ENCODE data around the gene MAP3K7. TPM values are rescaled to one million over a fixed set of nuclear protein-coding genes. Genes with fewer than 3 reads are reported as not detected.

Gene MAP3K7
- total and polyA plus RNA-seq, 2 of the 8 experiments (the other 6 are each of a cell fraction or from before 2014, with no cell fraction given): 27.3 to 34.8 TPM

DNA sequence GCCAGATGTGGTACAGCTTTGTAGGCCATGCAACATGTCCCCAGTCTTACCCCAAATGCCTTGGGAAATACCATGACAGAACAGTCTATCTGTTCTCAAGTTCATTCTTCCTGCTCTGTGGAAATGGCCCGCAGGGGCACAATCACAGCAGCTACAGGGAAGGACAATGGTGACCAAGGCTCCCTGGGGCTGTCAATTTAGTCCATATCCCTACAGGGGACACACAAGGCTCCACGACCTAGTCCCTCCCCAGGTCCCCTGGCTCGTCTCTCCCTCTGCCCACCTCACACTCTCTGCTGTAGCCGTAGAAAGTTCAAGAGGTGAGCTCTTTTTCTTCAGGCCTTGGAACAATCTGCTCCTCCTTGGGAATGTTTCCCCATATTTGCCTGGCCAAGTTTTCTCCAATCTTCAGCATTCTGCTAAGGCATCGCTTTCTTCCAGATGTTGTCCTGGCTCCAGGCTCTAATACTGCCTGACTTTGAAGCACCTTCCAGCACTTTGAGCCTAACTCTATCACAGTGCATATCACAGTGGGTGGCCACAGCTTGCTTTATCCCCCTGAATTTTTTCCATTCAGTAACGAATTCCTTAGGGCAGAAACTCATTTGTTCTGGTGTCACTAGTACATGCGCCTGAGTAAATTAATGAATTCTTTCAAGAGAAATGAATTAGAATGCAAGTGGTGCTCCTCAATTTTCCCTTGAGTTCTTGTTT, 92.6 kb downstream of the MAP3K7 start:
- H3K9ac ChIP-seq (replicated peaks in 1 of 4; ENCODE audit: extremely low read depth in 1 of 4, low read depth in 3 of 4, low read length in 3 of 4): no peak overlapping the region
- peak overlapping the region; percentile 65 for H3K27ac ChIP-seq (ENCODE audit: low read depth, low read length)
- TF ChIP-seq BCL11A (IDR thresholded peaks at IDR 0.05; ENCODE audit: low read depth in 2 of 2, low read length in 2 of 2): peak in 1 of 2 experiments; percentile 74
- peak; percentile 84 for TF ChIP-seq TEAD4 (IDR thresholded peaks at IDR 0.05; ENCODE audit: low read depth, low read length)
- TF ChIP-seq ASH2L (IDR thresholded peaks at IDR 0.05; ENCODE audit: low read length): peak; percentile 47
- TF ChIP-seq SIN3A (conservative IDR thresholded peaks at IDR 0.05 in 1 of 2, IDR thresholded peaks at IDR 0.05 in 1 of 2; ENCODE audit: low read depth in 1 of 2, low read length in 2 of 2): no peak
- TF ChIP-seq CTCF (IDR thresholded peaks at IDR 0.05; ENCODE audit: control extremely low read depth in 1 of 3, insufficient read depth in 1 of 3, low read depth in 1 of 3, low read length in 3 of 3): no peak
- no peak for TF ChIP-seq RAD21 (IDR thresholded peaks at IDR 0.05 in 1 of 2, conservative IDR thresholded peaks at IDR 0.05 in 1 of 2; ENCODE audit: low read depth in 2 of 2, low read length in 2 of 2)
- TF ChIP-seq RBBP5 (IDR thresholded peaks at IDR 0.05; ENCODE audit: borderline replicate concordance, low read depth, low read length): peak; percentile 72; the same call in 1 of the 2 replicates
- TF ChIP-seq TAF7 (optimal IDR thresholded peaks at IDR 0.05; ENCODE audit: borderline replicate concordance, low read depth, low read length): no peak

More for the DNA sequence above, 92.6 kb downstream of the MAP3K7 start:
- peak in 1 of 2 experiments; percentile 63 for DNase-seq (ENCODE audit: low read depth in 1 of 2, low spot score in 2 of 2)
- Histone ChIP-seq H2AFZ (ENCODE audit: low read length) (no peak overlapping the region), H3K4ac (replicated peaks; ENCODE audit: insufficient read length, low read depth, low read length) (peak overlapping the region; percentile 15), H2AK5ac (ENCODE audit: low read depth, low read length) (peak overlapping the region; percentile 91), H2BK5ac (ENCODE audit: low read depth, low read length) (peak overlapping the region; percentile 96; the same call in 1 of the 2 replicates), H2BK15ac (ENCODE audit: low read length) (no peak overlapping the region), H3K4me1 (replicated peaks in 1 of 4; ENCODE audit: control insufficient read depth in 3 of 4, insufficient read depth in 4 of 4, low read length in 3 of 4) (peaks cover 7 to 35% (median 15%) of the 10 kb centered on the region in 4 experiments), H2BK12ac (ENCODE audit: low read depth, low read length) (peak overlapping the region; percentile 96), H3K23ac (ENCODE audit: insufficient read length) (no peak overlapping the region), H3K4me3 (ENCODE audit: extremely low read depth in 1 of 4, insufficient read depth in 2 of 4, low read depth in 3 of 4, low read length in 4 of 4) (peak overlapping the region in 3 of 4 experiments; percentile 4 to 45 (median 21); a peak in 5 of 8 replicates), H3K18ac (ENCODE audit: extremely low read depth, low read length) (peak overlapping the region; percentile 88), H3K79me2 (ENCODE audit: control insufficient read depth in 1 of 2, insufficient read depth in 2 of 2, low read length in 2 of 2) (no peaks in the 10 kb centered on the region), H3K79me1 (ENCODE audit: low read depth, low read length) (no peaks in the 10 kb centered on the region), H3K9me3 (ENCODE audit: insufficient read depth in 2 of 2, low read depth in 1 of 2, low read length in 1 of 2) (no peaks in the 10 kb centered on the region), H3K27me3 (replicated peaks in 1 of 4; ENCODE audit: control insufficient read depth in 3 of 4, extremely low read depth in 1 of 4, insufficient read depth in 3 of 4, low read length in 3 of 4) (no peaks in the 10 kb centered on the region), H3K23me2 (ENCODE audit: low read depth, low read length) (no peaks in the 10 kb centered on the region), H4K8ac (ENCODE audit: extremely low read depth, insufficient read depth, low read length) (no peak overlapping the region), H3K14ac (ENCODE audit: insufficient read length) (no peak overlapping the region), H4K20me1 (replicated peaks in 1 of 2; ENCODE audit: control insufficient read depth in 1 of 2, insufficient read depth in 2 of 2, low read length in 2 of 2) (no peaks in the 10 kb centered on the region), H2BK20ac (ENCODE audit: low read length) (peak overlapping the region; percentile 51), H3K4me2 (ENCODE audit: insufficient read depth in 1 of 2, low read depth in 2 of 2, low read length in 2 of 2) (peak overlapping the region; percentile 60 to 78), H3K36me3 (ENCODE audit: control insufficient read depth in 2 of 4, insufficient read depth in 4 of 4, low read length in 3 of 4) (no peaks in the 10 kb centered on the region), H4K91ac (replicated peaks; ENCODE audit: insufficient read length, low read length) (peak overlapping the region; percentile 39), H2BK120ac (replicated peaks; ENCODE audit: low read depth, low read length) (peak overlapping the region; percentile 5), H4K5ac (ENCODE audit: insufficient read length, low read depth, low read length) (peak overlapping the region; percentile 58), H3K56ac (replicated peaks; ENCODE audit: insufficient read length, low read depth, low read length) (no peak overlapping the region)
- 33% methylated on average over 7 of the region's 7 CpGs; no CpG with 5 or more reads in 1 of the 2 experiments for WGBS, 2 experiments (ENCODE audit: extremely low coverage in 1 of 2, insufficient coverage in 1 of 2, insufficient read length in 1 of 2, insufficient replicate concordance in 2 of 2, low coverage in 1 of 2, low lambda C conversion rate in 2 of 2, missing lambda C conversion rate in 1 of 2)
- FAIRE-seq: peak; percentile 92
- POLR2A ChIA-PET (ENCODE audit: partially characterized antibody): interaction anchor here (0.6 to 1.5 kb wide), 10 partner anchors 8 to 805 kb away, joined by 3 to 5 read pairs (median 4); no protein-coding TSS in a partner anchor
- CTCF ChIA-PET (ENCODE audit: partially characterized antibody): interaction anchor here (0.6 to 10.3 kb wide), 4 partner anchors 11 to 717 kb away, joined by 3 to 106 read pairs (median 4); no protein-coding TSS in a partner anchor

Data from H1 (cell line).